ENCODE results near the gene ISM2. TPM values are rescaled to one million over a fixed set of nuclear protein-coding genes. Genes with fewer than 3 reads are reported as not detected.
"Not testable (repeated sequence)": the region's sequence is repeated elsewhere in the genome, so short reads cannot be mapped to it uniquely, and the experiment has no call there.

The ISM2 gene
- total RNA-seq, 5 donors from 2014 or later (not counting 1 experiment from before 2014, with no cell fraction given) = not detected

GRCh38 chr14:77542421-77543239, 44.0 kb upstream of the ISM2 start:
- CTCF ChIA-PET = interaction anchor here in 1 of 2 donors (0.7 kb wide), 1 partner anchor 9 kb away, joined by 3 read pairs; no protein-coding TSS in a partner anchor
- H3K27ac ChIP-seq (ENCODE audit: low read length) = no peak overlapping the region
- no peaks in the 10 kb centered on the region for H3K9me3 Mint-ChIP-seq

GRCh38 chr14:77541905-77542304, 43.3 kb upstream of the ISM2 start:
- H3K36me3 ChIP-seq (ENCODE audit: control insufficient read depth in 2 of 2, extremely low read depth in 1 of 2, insufficient read depth in 1 of 2, low read length in 1 of 2) = peaks cover 0 to 17% of the 10 kb centered on the region in 2 donors
- no peak overlapping the region for H3K27ac ChIP-seq (ENCODE audit: low read length)
- ATAC-seq (replicated peaks in 1 of 4) = no peak
- 100% methylated on average over 2 of the region's 4 CpGs for WGBS (ENCODE audit: insufficient coverage)
- H3K4me1 ChIP-seq (ENCODE audit: control insufficient read depth in 1 of 2, extremely low read depth in 1 of 2, insufficient read depth in 2 of 2, low read length in 2 of 2) = peaks cover 0 to 3% of the 10 kb centered on the region in 2 experiments
- Mint-ChIP-seq H3K27ac (peak overlapping the region; percentile 62 to 88), H3K36me3 (peaks cover 31% of the 10 kb centered on the region), H3K27me3 (no peaks in the 10 kb centered on the region), H3K9me3 (no peaks in the 10 kb centered on the region), H3K4me1 (peaks cover 7 to 16% (median 13%) of the 10 kb centered on the region in 3 donors), H3K4me3 (no peak overlapping the region)
- no peaks in the 10 kb centered on the region for H3K27me3 ChIP-seq (replicated peaks in 1 of 2; ENCODE audit: control insufficient read depth in 2 of 2, extremely low read depth in 1 of 2, insufficient read depth in 2 of 2, low read length in 1 of 2)
- no peaks in the 10 kb centered on the region for H3K9me3 ChIP-seq
- ChIA-PET CTCF (interaction anchor here in 1 of 2 donors (0.7 kb wide), 1 partner anchor 9 kb away, joined by 3 read pairs; no protein-coding TSS in a partner anchor), POLR2A (no interaction called here)
- no peak for DNase-seq
- no peak overlapping the region for H3K4me3 ChIP-seq (ENCODE audit: control insufficient read depth in 1 of 2, extremely low read depth in 1 of 2, low read length in 1 of 2)

More at GRCh38 chr14:77542421-77543239, 44.0 kb upstream of the ISM2 start:
- H3K36me3 ChIP-seq (ENCODE audit: control insufficient read depth in 2 of 2, extremely low read depth in 1 of 2, insufficient read depth in 1 of 2, low read length in 1 of 2) = peaks cover 4 to 21% of the 10 kb centered on the region in 2 donors
- Mint-ChIP-seq H3K4me1 (peaks cover 7 to 16% (median 13%) of the 10 kb centered on the region in 3 donors), H3K4me3 (no peak overlapping the region), H3K27me3 (no peaks in the 10 kb centered on the region), H3K36me3 (peaks cover 32% of the 10 kb centered on the region), H3K27ac (peak overlapping the region in 1 of 2 donors; percentile 5)
- no peaks in the 10 kb centered on the region for H3K9me3 ChIP-seq
- no peak overlapping the region for H3K4me3 ChIP-seq (ENCODE audit: control insufficient read depth in 1 of 2, extremely low read depth in 1 of 2, low read length in 1 of 2)
- POLR2A ChIA-PET = no interaction called here
- H3K27me3 ChIP-seq (replicated peaks in 1 of 2; ENCODE audit: control insufficient read depth in 2 of 2, extremely low read depth in 1 of 2, insufficient read depth in 2 of 2, low read length in 1 of 2) = no peaks in the 10 kb centered on the region
- H3K4me1 ChIP-seq (ENCODE audit: control insufficient read depth in 1 of 2, extremely low read depth in 1 of 2, insufficient read depth in 2 of 2, low read length in 2 of 2) = peaks cover 0 to 3% of the 10 kb centered on the region in 2 experiments
- ATAC-seq (replicated peaks in 1 of 4) = no peak
- no peak for DNase-seq
- WGBS (ENCODE audit: insufficient coverage) = 60% methylated on average over 4 of the region's 11 CpGs

GRCh38 chr14:77536951-77537350, 38.3 kb upstream of the ISM2 start:
- H3K27me3 ChIP-seq (replicated peaks in 1 of 2; ENCODE audit: control insufficient read depth in 2 of 2, extremely low read depth in 1 of 2, insufficient read depth in 2 of 2, low read length in 1 of 2); H3K27ac Mint-ChIP-seq; H3K36me3 ChIP-seq (ENCODE audit: control insufficient read depth in 2 of 2, extremely low read depth in 1 of 2, insufficient read depth in 1 of 2, low read length in 1 of 2); H3K27ac ChIP-seq (ENCODE audit: low read length); H3K4me3 Mint-ChIP-seq; H3K4me1 ChIP-seq (ENCODE audit: control insufficient read depth in 1 of 2, extremely low read depth in 1 of 2, insufficient read depth in 2 of 2, low read length in 2 of 2); H3K4me3 ChIP-seq (ENCODE audit: control insufficient read depth in 1 of 2, extremely low read depth in 1 of 2, low read length in 1 of 2); H3K9me3 Mint-ChIP-seq; POLR2A ChIA-PET; ATAC-seq (replicated peaks in 1 of 4); H3K9me3 ChIP-seq; H3K27me3 Mint-ChIP-seq; DNase-seq; CTCF ChIA-PET; H3K4me1 Mint-ChIP-seq: not testable (repeated sequence)
- no CpG with 5 or more reads among the region's 5 CpGs for WGBS (ENCODE audit: insufficient coverage)
- H3K36me3 Mint-ChIP-seq = peaks cover 29% of the 10 kb centered on the region

GRCh38 chr14:77531071-77531470, 32.5 kb upstream of the ISM2 start:
- H3K4me1 ChIP-seq (ENCODE audit: control insufficient read depth in 1 of 2, extremely low read depth in 1 of 2, insufficient read depth in 2 of 2, low read length in 2 of 2) = no peaks in the 10 kb centered on the region
- H3K27me3 ChIP-seq (replicated peaks in 1 of 2; ENCODE audit: control insufficient read depth in 2 of 2, extremely low read depth in 1 of 2, insufficient read depth in 2 of 2, low read length in 1 of 2) = no peaks in the 10 kb centered on the region
- ChIA-PET CTCF (no interaction called here), POLR2A (no interaction called here)
- DNase-seq = no peak
- no peaks in the 10 kb centered on the region for H3K9me3 ChIP-seq
- Mint-ChIP-seq H3K9me3 (no peaks in the 10 kb centered on the region), H3K27me3 (no peaks in the 10 kb centered on the region), H3K36me3 (peaks cover 32% of the 10 kb centered on the region), H3K4me1 (no peaks in the 10 kb centered on the region), H3K27ac (no peak overlapping the region), H3K4me3 (no peak overlapping the region)
- no peak overlapping the region for H3K4me3 ChIP-seq (ENCODE audit: control insufficient read depth in 1 of 2, extremely low read depth in 1 of 2, low read length in 1 of 2)
- peaks cover 0 to 4% of the 10 kb centered on the region in 2 donors for H3K36me3 ChIP-seq (ENCODE audit: control insufficient read depth in 2 of 2, extremely low read depth in 1 of 2, insufficient read depth in 1 of 2, low read length in 1 of 2)
- no peak for ATAC-seq (replicated peaks in 1 of 4)
- H3K27ac ChIP-seq (ENCODE audit: low read length) = no peak overlapping the region

GRCh38 chr14:77529963-77530362, 31.3 kb upstream of the ISM2 start:
- CTCF ChIA-PET = no interaction called here
- Mint-ChIP-seq H3K4me3 (no peak overlapping the region), H3K27me3 (no peaks in the 10 kb centered on the region), H3K4me1 (no peaks in the 10 kb centered on the region), H3K36me3 (peaks cover 24% of the 10 kb centered on the region), H3K27ac (no peak overlapping the region), H3K9me3 (no peaks in the 10 kb centered on the region)
- no peak for ATAC-seq (replicated peaks in 1 of 4)
- no peak overlapping the region for H3K27ac ChIP-seq (ENCODE audit: low read length)
- H3K36me3 ChIP-seq (ENCODE audit: control insufficient read depth in 2 of 2, extremely low read depth in 1 of 2, insufficient read depth in 1 of 2, low read length in 1 of 2) = peaks cover 0 to 4% of the 10 kb centered on the region in 2 donors
- no peaks in the 10 kb centered on the region for H3K9me3 ChIP-seq
- DNase-seq = no peak
- H3K27me3 ChIP-seq (replicated peaks in 1 of 2; ENCODE audit: control insufficient read depth in 2 of 2, extremely low read depth in 1 of 2, insufficient read depth in 2 of 2, low read length in 1 of 2) = no peaks in the 10 kb centered on the region
- no peaks in the 10 kb centered on the region for H3K4me1 ChIP-seq (ENCODE audit: control insufficient read depth in 1 of 2, extremely low read depth in 1 of 2, insufficient read depth in 2 of 2, low read length in 2 of 2)
- no peak overlapping the region for H3K4me3 ChIP-seq (ENCODE audit: control insufficient read depth in 1 of 2, extremely low read depth in 1 of 2, low read length in 1 of 2)
- POLR2A ChIA-PET = no interaction called here

- 100% methylated on average over 1 of the region's 2 CpGs for WGBS (ENCODE audit: insufficient coverage)
- H3K27ac ChIP-seq (ENCODE audit: low read length) = no peak overlapping the region
- no peak overlapping the region for H3K4me3 Mint-ChIP-seq
- no peak overlapping the region for H3K27ac Mint-ChIP-seq
- no peaks in the 10 kb centered on the region for H3K9me3 ChIP-seq
- H3K27me3 ChIP-seq (replicated peaks in 1 of 2; ENCODE audit: control insufficient read depth in 2 of 2, extremely low read depth in 1 of 2, insufficient read depth in 2 of 2, low read length in 1 of 2) = no peaks in the 10 kb centered on the region
- H3K4me1 ChIP-seq (ENCODE audit: control insufficient read depth in 1 of 2, extremely low read depth in 1 of 2, insufficient read depth in 2 of 2, low read length in 2 of 2) = no peaks in the 10 kb centered on the region
- peaks cover 0 to 4% of the 10 kb centered on the region in 2 donors for H3K36me3 ChIP-seq (ENCODE audit: control insufficient read depth in 2 of 2, extremely low read depth in 1 of 2, insufficient read depth in 1 of 2, low read length in 1 of 2)
- H3K36me3 Mint-ChIP-seq = peaks cover 24% of the 10 kb centered on the region
- no peak overlapping the region for H3K4me3 ChIP-seq (ENCODE audit: control insufficient read depth in 1 of 2, extremely low read depth in 1 of 2, low read length in 1 of 2)
- POLR2A ChIA-PET = no interaction called here
- H3K4me1 Mint-ChIP-seq = no peaks in the 10 kb centered on the region
- H3K9me3 Mint-ChIP-seq = no peaks in the 10 kb centered on the region
- no peak for DNase-seq
- CTCF ChIA-PET = no interaction called here
- H3K27me3 Mint-ChIP-seq = no peaks in the 10 kb centered on the region
- ATAC-seq (replicated peaks in 1 of 4) = no peak
Observed at GRCh38 chr14:77529213-77529612, 30.6 kb upstream of the ISM2 start.
